MCF 10A (cell line): Measurements from ENCODE around the gene TMBIM6. TPM values are rescaled to one million over a fixed set of nuclear protein-coding genes. Genes with fewer than 3 reads are reported as not detected.
A peak's percentile ranks its signal among the peaks of the same experiment; 100 is the strongest.

Experiments used
- Bru-seq: library from RNA; stranded (reverse); fragments of 400-500 nt; gene quantifications from one replicate; lab custom pipeline; 2021; lab: Mats Ljungman, UMichigan
- BruChase-seq, 2 experiments: library from RNA; stranded (reverse); fragments of 400-500 nt; gene quantifications; one replicate each; lab custom pipeline; 2021; lab: Mats Ljungman, UMichigan
- BruUV-seq: library from RNA; stranded (reverse); fragments of 400-500 nt; replicated peaks from 2 replicates; lab custom pipeline; 2021; lab: Mats Ljungman, UMichigan
- CTCF ChIA-PET: fragments of 300-600 bp; sonication (Branson Sonifier 250); formaldehyde crosslinking; extraction: SDS; loops from one replicate; lab custom pipeline; 2021; ENCODE audit warnings: antibody characterized with exemption, inconsistent platforms; lab: Yijun Ruan, JAX
- POLR2A ChIA-PET: fragments of 300-600, 350-650 bp; sonication (Branson Sonifier 250); formaldehyde crosslinking; extraction: SDS; loops from one replicate; lab custom pipeline; 2020; ENCODE audit warnings: antibody characterized with exemption, inconsistent platforms; lab: Yijun Ruan, JAX
- DNase-seq: peaks from one replicate; pipeline ENCODE4 v3.0.0-alpha.2; 2018; ENCODE audit not compliant: unreplicated experiment
- H3K27ac Mint-ChIP-seq: one replicate; pipeline ENCODE4 v1.8.0; 2022; ENCODE audit warnings: mild to moderate bottlenecking, low read depth, mixed read lengths; ENCODE audit not compliant: unreplicated experiment
- H3K27me3 Mint-ChIP-seq: one replicate; pipeline ENCODE4 v1.8.0; 2022; ENCODE audit warnings: mixed read lengths; ENCODE audit not compliant: insufficient read depth, unreplicated experiment
- H3K36me3 Mint-ChIP-seq: one replicate; pipeline ENCODE4 v1.8.0; 2022; ENCODE audit warnings: mild to moderate bottlenecking, moderate library complexity, mixed read lengths; ENCODE audit not compliant: insufficient read depth, unreplicated experiment
- H3K4me1 Mint-ChIP-seq: one replicate; pipeline ENCODE4 v1.8.0; 2022; ENCODE audit warnings: mixed read lengths; ENCODE audit not compliant: insufficient read depth, unreplicated experiment
- H3K4me3 Mint-ChIP-seq: one replicate; pipeline ENCODE4 v1.8.0; 2022; ENCODE audit warnings: mild to moderate bottlenecking, moderate library complexity, mixed read lengths; ENCODE audit not compliant: unreplicated experiment
- H3K9me3 Mint-ChIP-seq: one replicate; pipeline ENCODE4 v1.8.0; 2022; ENCODE audit warnings: mixed read lengths; ENCODE audit not compliant: unreplicated experiment
- intact Hi-C: fragments of 100-400 bp; cut with micrococcal nuclease; formaldehyde crosslinking; loops from 2 replicates; pipeline ENCODE4 v1.14.1; 2022
- long read RNA-seq: library from polyadenylated mRNA; stranded (forward); transcript quantifications from one replicate; pipeline ENCODE4 v2.0.0, GENCODE V29; 2022
- total RNA-seq: library from RNA; stranded (reverse); gene quantifications from 2 replicates; pipeline ENCODE4 v1.2.3, GENCODE V29; 2022
- TF ChIP-seq, protein P1 (sequence below): fragments of 200-600 bp; IDR thresholded peaks from one replicate; pipeline ENCODE4 v1.8.0; 2022; ENCODE audit warnings: antibody characterized with exemption, mild to moderate bottlenecking; ENCODE audit not compliant: unreplicated experiment

The TMBIM6 gene, protein sequence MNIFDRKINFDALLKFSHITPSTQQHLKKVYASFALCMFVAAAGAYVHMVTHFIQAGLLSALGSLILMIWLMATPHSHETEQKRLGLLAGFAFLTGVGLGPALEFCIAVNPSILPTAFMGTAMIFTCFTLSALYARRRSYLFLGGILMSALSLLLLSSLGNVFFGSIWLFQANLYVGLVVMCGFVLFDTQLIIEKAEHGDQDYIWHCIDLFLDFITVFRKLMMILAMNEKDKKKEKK
- total RNA-seq: 517 and 606 TPM in 2 replicates
- percentile 98 among the genes with signal in this experiment for Bru-seq, nascent RNA
- percentile 99 among the genes with signal in this experiment for BruChase-seq, experiment 1, labeled RNA remaining after a 6-hour chase
- BruChase-seq, experiment 2, labeled RNA remaining after a 2-hour chase: percentile 98 among the genes with signal in this experiment
- long read RNA-seq, transcript TMBIM6-217 (11 exons, 2,771 nt): minor isoform, 19 of 1,229 reads
- long read RNA-seq, transcript TMBIM6-202 (9 exons, 2,598 nt): minor isoform, 25 of 1,229 reads
- long read RNA-seq, transcript TMBIM6-225 (10 exons, 882 nt): minor isoform, 97 of 1,229 reads
- long read RNA-seq, transcript TMBIM6-201 (10 exons, 2,836 nt): major isoform, 918 of 1,229 reads
- long read RNA-seq, partial matches to known transcripts: 36 of 1,229 reads
- long read RNA-seq, other reads (novel, unspliced or antisense): 109 of 1,229 reads

DNA sequence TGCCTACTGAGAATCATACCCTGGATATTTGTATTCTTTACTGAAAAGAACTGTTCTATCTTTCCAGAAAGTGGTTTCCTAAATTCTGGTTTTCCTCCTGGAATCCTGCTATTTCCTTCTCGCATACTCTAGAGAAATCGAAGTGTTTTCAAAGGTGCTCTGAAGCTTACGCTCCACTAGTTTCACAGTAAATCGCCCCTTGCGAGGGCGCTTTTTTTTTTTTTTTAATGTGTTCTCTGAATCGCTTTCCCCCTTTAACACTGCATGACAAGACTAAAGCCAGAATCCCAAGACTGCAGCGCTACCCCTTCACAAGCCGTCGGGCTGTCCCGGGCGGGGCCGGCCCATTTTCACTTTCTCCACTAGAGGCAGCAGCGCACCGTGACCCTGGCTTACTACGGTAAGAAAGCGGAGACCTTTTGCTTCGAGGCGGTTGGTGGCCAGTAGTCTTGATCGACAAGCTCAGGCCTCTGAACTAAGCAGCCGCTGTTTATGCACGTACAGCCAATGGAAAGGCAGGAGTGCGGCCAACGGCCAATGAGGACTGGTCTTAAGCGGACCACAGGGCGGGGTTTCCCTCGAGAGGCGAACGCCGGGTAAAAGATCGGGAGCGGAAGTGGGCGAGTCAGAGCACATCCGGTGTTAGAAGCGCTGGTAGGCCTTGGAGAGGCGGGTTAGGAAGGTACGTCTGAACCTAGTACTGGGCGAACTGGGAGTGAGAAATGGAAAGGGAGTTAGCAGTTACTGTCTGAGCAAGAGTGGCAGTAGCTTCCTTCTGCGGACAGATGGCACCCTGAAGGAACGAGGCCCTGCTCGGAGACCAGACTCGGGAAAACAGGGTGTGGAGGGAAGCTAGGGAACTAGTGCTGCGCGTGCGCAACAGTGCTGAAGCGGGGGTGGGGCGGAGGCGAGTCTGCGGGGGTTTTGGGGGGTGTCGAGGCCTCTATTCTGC, at the start of gene TMBIM6:
Gene TMBIM6 (plus strand): TSS at position 628 of the 952 bp plus-strand sequence. CDS start 10,937 bp downstream, outside the sequence.
- ChIA-PET CTCF (interaction anchor here (0.6 to 2.3 kb wide), 31 partner anchors 11 to 1287 kb away, joined by 3 to 13 read pairs (median 4); no protein-coding TSS in a partner anchor), POLR2A (interaction anchor here (0.6 to 2.5 kb wide), 59 partner anchors 8 to 929 kb away, joined by 3 to 26 read pairs (median 5); partner anchors contain the start of genes BCDIN3D, COX14, FAM186B and NCKAP5L)
- peak; percentile 100 for DNase-seq
- TF ChIP-seq, protein P1, sequence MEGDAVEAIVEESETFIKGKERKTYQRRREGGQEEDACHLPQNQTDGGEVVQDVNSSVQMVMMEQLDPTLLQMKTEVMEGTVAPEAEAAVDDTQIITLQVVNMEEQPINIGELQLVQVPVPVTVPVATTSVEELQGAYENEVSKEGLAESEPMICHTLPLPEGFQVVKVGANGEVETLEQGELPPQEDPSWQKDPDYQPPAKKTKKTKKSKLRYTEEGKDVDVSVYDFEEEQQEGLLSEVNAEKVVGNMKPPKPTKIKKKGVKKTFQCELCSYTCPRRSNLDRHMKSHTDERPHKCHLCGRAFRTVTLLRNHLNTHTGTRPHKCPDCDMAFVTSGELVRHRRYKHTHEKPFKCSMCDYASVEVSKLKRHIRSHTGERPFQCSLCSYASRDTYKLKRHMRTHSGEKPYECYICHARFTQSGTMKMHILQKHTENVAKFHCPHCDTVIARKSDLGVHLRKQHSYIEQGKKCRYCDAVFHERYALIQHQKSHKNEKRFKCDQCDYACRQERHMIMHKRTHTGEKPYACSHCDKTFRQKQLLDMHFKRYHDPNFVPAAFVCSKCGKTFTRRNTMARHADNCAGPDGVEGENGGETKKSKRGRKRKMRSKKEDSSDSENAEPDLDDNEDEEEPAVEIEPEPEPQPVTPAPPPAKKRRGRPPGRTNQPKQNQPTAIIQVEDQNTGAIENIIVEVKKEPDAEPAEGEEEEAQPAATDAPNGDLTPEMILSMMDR: peak; percentile 79
- BruUV-seq: no TSS peak
- Mint-ChIP-seq H3K27me3 (no peaks in the 10 kb centered on the region), H3K4me1 (peaks cover 10% of the 10 kb centered on the region), H3K36me3 (peaks cover 10% of the 10 kb centered on the region), H3K27ac (peak within 1 kb of the TSS; percentile 99), H3K4me3 (peak within 1 kb of the TSS; percentile 88), H3K9me3 (no peaks in the 10 kb centered on the region)
- intact Hi-C loops: no loop called here

DNA sequence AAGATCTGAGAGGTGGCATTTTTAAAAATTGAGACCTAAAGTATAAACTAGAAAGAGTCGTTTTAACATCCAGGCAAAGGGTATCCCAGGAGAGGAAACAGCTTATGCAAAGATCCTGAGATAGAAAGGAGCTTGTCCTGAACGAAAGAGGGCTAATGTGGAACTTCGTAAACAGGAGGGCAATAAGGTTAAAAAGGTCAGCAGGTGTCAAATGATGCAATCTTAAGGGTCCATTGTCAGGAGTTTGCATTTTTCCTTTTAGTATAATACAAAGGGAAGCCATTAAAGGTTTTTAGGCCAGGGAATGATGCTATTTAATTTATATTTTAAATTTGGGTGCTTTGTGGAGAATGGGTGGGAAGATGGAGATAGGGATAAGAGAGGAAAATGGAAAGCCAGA, 48.5 kb upstream of the TMBIM6 start:
- ChIA-PET POLR2A (interaction anchor here (0.7 kb wide), 1 partner anchor 75 kb away, joined by 3 read pairs; no protein-coding TSS in a partner anchor), CTCF (interaction anchor here (0.8 kb wide), 1 partner anchor 13 kb away, joined by 4 read pairs; no protein-coding TSS in a partner anchor)
- Mint-ChIP-seq H3K9me3 (no peaks in the 10 kb centered on the region), H3K36me3 (no peaks in the 10 kb centered on the region), H3K4me3 (no peak overlapping the region), H3K4me1 (no peaks in the 10 kb centered on the region), H3K27me3 (peaks cover 11% of the 10 kb centered on the region), H3K27ac (no peak overlapping the region)
- TF ChIP-seq, protein P1: no peak
- BruUV-seq: no TSS peak
- no peak for DNase-seq
- intact Hi-C loops: no loop called here

DNA sequence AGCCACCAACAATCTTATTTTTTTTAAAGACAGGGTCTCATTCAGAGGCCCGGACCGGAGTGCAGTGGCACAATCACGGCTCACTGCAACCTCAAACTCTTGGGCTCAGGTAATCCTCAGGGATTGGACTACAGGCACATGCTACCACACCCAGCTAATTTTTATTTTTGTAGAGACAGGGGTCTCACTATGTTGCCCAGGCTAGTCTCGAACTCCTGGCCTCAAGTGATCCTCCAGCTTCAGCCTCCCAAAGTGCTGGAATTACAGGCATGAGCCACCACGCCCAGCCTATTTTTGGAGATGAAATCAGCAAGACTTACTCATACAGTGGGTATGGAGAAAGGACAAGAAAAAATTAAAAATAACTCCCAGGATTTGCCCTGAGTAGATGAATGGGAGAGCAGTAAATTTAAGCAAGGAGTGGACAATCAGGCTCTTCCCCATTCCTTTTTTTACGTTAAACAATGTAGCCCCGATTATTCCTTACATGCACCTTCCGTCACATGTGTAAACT, 47.4 kb upstream of the TMBIM6 start:
- no peak overlapping the region for H3K27ac Mint-ChIP-seq
- POLR2A ChIA-PET: no interaction called here
- BruUV-seq: no TSS peak

More for the DNA sequence above, 47.4 kb upstream of the TMBIM6 start:
- intact Hi-C loops: no loop called here
- H3K4me1 Mint-ChIP-seq: no peaks in the 10 kb centered on the region
- TF ChIP-seq, protein P1: no peak
- H3K36me3 Mint-ChIP-seq: no peaks in the 10 kb centered on the region
- no peak for DNase-seq
- H3K9me3 Mint-ChIP-seq: no peaks in the 10 kb centered on the region
- CTCF ChIA-PET: no interaction called here
- H3K4me3 Mint-ChIP-seq: no peak overlapping the region
- H3K27me3 Mint-ChIP-seq: peaks cover 11% of the 10 kb centered on the region
